Keratinocyte (primary cell): ENCODE data around the gene FBXL14. TPM values are rescaled to one million over a fixed set of nuclear protein-coding genes. Genes with fewer than 3 reads are reported as not detected.

Experiments
- DNase-seq: peaks from one replicate; pipeline ENCODE4 v3.0.0-alpha.2; 2011; ENCODE audit warnings: low read depth, missing footprints, low spot score
- FAIRE-seq: peaks from 2 replicates; lab custom pipeline; 2011; peaks lifted over from hg19 to GRCh38; lab: Jason Lieb, UNC
- H2AFZ ChIP-seq: 2 replicates; pipeline ENCODE4 v1.6.0; 2012; ENCODE audit warnings: low read length, control low read depth, inconsistent platforms; ENCODE audit not compliant: control insufficient read depth
- H3K27ac ChIP-seq: 2 replicates; pipeline ENCODE4 v1.5.1; 2011; ENCODE audit warnings: low read length; ENCODE audit not compliant: control insufficient read depth, insufficient read depth
- H3K27me3 ChIP-seq: 3 replicates; pipeline ENCODE4 v1.6.0; 2011; ENCODE audit warnings: low read length; ENCODE audit not compliant: control insufficient read depth, insufficient read depth; ENCODE audit errors: extremely low read depth
- H3K36me3 ChIP-seq, 2 experiments: 2 replicates in 1 of 2; 3 replicates in 1 of 2; pipeline ENCODE4 v1.5.1; 2011; ENCODE audit warnings: low read length in 2 of 2, mild to moderate bottlenecking in 1 of 2; ENCODE audit not compliant: control insufficient read depth in 2 of 2, insufficient read depth in 2 of 2; ENCODE audit errors: extremely low read depth in 1 of 2
- H3K4me1 ChIP-seq: 3 replicates; pipeline ENCODE4 v1.5.1; 2011; ENCODE audit warnings: low read length; ENCODE audit not compliant: control insufficient read depth, insufficient read depth; ENCODE audit errors: extremely low read depth
- H3K4me2 ChIP-seq: 3 replicates; pipeline ENCODE4 v1.6.0; 2011; ENCODE audit warnings: low read depth, low read length; ENCODE audit not compliant: control insufficient read depth, insufficient read depth; ENCODE audit errors: extremely low read depth
- H3K4me3 ChIP-seq, 3 experiments: fragments of 200-600 bp in 1 of 3; sonication (generic) in 1 of 3; 2 replicates in 2 of 3; 3 replicates in 1 of 3; pipeline ENCODE4 v1.5.1; 2011 to 2016; ENCODE audit warnings: low read length in 3 of 3, mild to moderate bottlenecking in 3 of 3, control low read depth in 2 of 3, inconsistent platforms in 1 of 3, low read depth in 1 of 3, mixed read lengths in 1 of 3, mixed run types in 1 of 3, moderate library complexity in 1 of 3; ENCODE audit not compliant: control insufficient read depth in 2 of 3, insufficient read depth in 2 of 3; ENCODE audit errors: extremely low read depth in 1 of 3
- H3K79me2 ChIP-seq: 2 replicates; pipeline ENCODE4 v1.6.0; 2012; ENCODE audit warnings: low read length; ENCODE audit not compliant: control insufficient read depth, insufficient read depth
- H3K9ac ChIP-seq: 3 replicates; pipeline ENCODE4 v1.6.0; 2011; ENCODE audit warnings: low read length; ENCODE audit not compliant: control insufficient read depth, insufficient read depth; ENCODE audit errors: extremely low read depth
- H3K9me1 ChIP-seq: 3 replicates; pipeline ENCODE4 v1.6.0; 2011; ENCODE audit warnings: low read length; ENCODE audit not compliant: control insufficient read depth, insufficient read depth; ENCODE audit errors: extremely low read depth
- H3K9me3 ChIP-seq: 2 replicates; pipeline ENCODE4 v1.5.1; 2012; ENCODE audit warnings: low read depth, low read length; ENCODE audit not compliant: control insufficient read depth
- H4K20me1 ChIP-seq: 3 replicates; pipeline ENCODE4 v1.6.0; 2011; ENCODE audit warnings: low read length; ENCODE audit not compliant: control insufficient read depth, insufficient read depth; ENCODE audit errors: extremely low read depth
- EZH2 ChIP-seq: IDR thresholded peaks from one replicate; pipeline ENCODE4 v1.6.1; 2012; ENCODE audit warnings: inconsistent platforms, mild to moderate bottlenecking, low read length, moderate library complexity
- dilution Hi-C: fragments of 300-500 bp; cut with MboI; formaldehyde crosslinking; loops from one replicate; pipeline ENCODE4 v1.7.0; 2020; ENCODE audit warnings: low sequenced_read_pairs; ENCODE audit not compliant: extremely low pct_ligation_motif_present
- polyA plus RNA-seq, 5 experiments: library from polyadenylated mRNA; depleted of rRNA in 3 of 5; stranded (reverse) in 3 of 5; stranded (forward) in 1 of 5; unstranded in 1 of 5; fragments of >200 nt; gene quantifications; 1 replicate in 1 of 5; 2 replicates in 3 of 5; 3 replicates in 1 of 5; pipeline versions ENCODE4 v1.2.1 to v1.2.3, GENCODE V29; 2011 to 2012; ENCODE audit warnings: missing spikeins in 2 of 5, low read depth in 1 of 5, low replicate concordance in 1 of 5
- TF ChIP-seq, protein P1 (sequence below), 3 experiments: IDR thresholded peaks in 1 of 3; conservative IDR thresholded peaks in 1 of 3; optimal IDR thresholded peaks in 1 of 3; 2 replicates in 2 of 3; 3 replicates in 1 of 3; pipeline versions ENCODE3 to v1.5.1; 2011; ENCODE audit warnings: low read length in 3 of 3, mild to moderate bottlenecking in 3 of 3, moderate library complexity in 2 of 3, control low read depth in 1 of 3, inconsistent platforms in 1 of 3; ENCODE audit not compliant: insufficient read depth in 2 of 3; ENCODE audit errors: extremely low read depth in 1 of 3

FBXL14 gene
- polyA plus RNA-seq, 1 donor (not counting 4 experiments of a cell fraction or from before 2014, with no cell fraction given): 1.8 TPM

- Histone ChIP-seq H3K36me3 (no peaks in the 10 kb centered on the region), H3K4me1 (no peaks in the 10 kb centered on the region), H4K20me1 (no peaks in the 10 kb centered on the region), H3K9me3 (no peaks in the 10 kb centered on the region), H3K27me3 (no peaks in the 10 kb centered on the region), H2AFZ (no peak overlapping the region), H3K9ac (no peak overlapping the region), H3K9me1 (no peaks in the 10 kb centered on the region), H3K4me3 (no peak overlapping the region), H3K79me2 (peaks cover 64% of the 10 kb centered on the region), H3K4me2 (no peak overlapping the region), H3K27ac (no peak overlapping the region)
- DNase-seq (no peak), FAIRE-seq (no peak)
- TF ChIP-seq EZH2: no peak
- TF ChIP-seq, protein P1, sequence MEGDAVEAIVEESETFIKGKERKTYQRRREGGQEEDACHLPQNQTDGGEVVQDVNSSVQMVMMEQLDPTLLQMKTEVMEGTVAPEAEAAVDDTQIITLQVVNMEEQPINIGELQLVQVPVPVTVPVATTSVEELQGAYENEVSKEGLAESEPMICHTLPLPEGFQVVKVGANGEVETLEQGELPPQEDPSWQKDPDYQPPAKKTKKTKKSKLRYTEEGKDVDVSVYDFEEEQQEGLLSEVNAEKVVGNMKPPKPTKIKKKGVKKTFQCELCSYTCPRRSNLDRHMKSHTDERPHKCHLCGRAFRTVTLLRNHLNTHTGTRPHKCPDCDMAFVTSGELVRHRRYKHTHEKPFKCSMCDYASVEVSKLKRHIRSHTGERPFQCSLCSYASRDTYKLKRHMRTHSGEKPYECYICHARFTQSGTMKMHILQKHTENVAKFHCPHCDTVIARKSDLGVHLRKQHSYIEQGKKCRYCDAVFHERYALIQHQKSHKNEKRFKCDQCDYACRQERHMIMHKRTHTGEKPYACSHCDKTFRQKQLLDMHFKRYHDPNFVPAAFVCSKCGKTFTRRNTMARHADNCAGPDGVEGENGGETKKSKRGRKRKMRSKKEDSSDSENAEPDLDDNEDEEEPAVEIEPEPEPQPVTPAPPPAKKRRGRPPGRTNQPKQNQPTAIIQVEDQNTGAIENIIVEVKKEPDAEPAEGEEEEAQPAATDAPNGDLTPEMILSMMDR (optimal IDR thresholded peaks at IDR 0.05 in 1 of 3, IDR thresholded peaks at IDR 0.05 in 1 of 3, conservative IDR thresholded peaks at IDR 0.05 in 1 of 3; ENCODE audit: extremely low read depth in 1 of 3, insufficient read depth in 2 of 3, low read length in 3 of 3): no peak
- dilution Hi-C loops: no loop called here
These were observed 41.4 kb downstream of the FBXL14 start for GRCh38 chr12:1552911-1553491.

- H3K27me3 ChIP-seq: no peaks in the 10 kb centered on the region
- no peak overlapping the region for H3K4me2 ChIP-seq
- H2AFZ ChIP-seq: no peak overlapping the region
- TF ChIP-seq EZH2: no peak
- TF ChIP-seq, protein P1 (optimal IDR thresholded peaks at IDR 0.05 in 1 of 3, IDR thresholded peaks at IDR 0.05 in 1 of 3, conservative IDR thresholded peaks at IDR 0.05 in 1 of 3; ENCODE audit: extremely low read depth in 1 of 3, insufficient read depth in 2 of 3, low read length in 3 of 3): no peak
- H3K79me2 ChIP-seq: peaks cover 68% of the 10 kb centered on the region
- no peak overlapping the region for H3K27ac ChIP-seq
- H4K20me1 ChIP-seq: no peaks in the 10 kb centered on the region
- dilution Hi-C loops: no loop called here
- no peak overlapping the region for H3K4me3 ChIP-seq
- no peak overlapping the region for H3K9ac ChIP-seq
- no peaks in the 10 kb centered on the region for H3K4me1 ChIP-seq
- no peaks in the 10 kb centered on the region for H3K9me3 ChIP-seq
- H3K36me3 ChIP-seq: no peaks in the 10 kb centered on the region
- FAIRE-seq (no peak), DNase-seq (no peak)
- H3K9me1 ChIP-seq: no peaks in the 10 kb centered on the region
These were observed 42.2 kb downstream of the FBXL14 start for GRCh38 chr12:1552171-1552570.
